BE2C (cell line): ENCODE results near the gene TBC1D22A.
A peak's percentile ranks its signal among the peaks of the same experiment; 100 is the strongest.

Experiments
- DNase-seq: peaks from one replicate; pipeline ENCODE4 v3.0.0-alpha.2; 2020
- H3K27me3 ChIP-seq: fragments of 250-450 bp; sonication (Bioruptor Pico); 2 replicates; pipeline ENCODE4 v1.5.1; 2020; ENCODE audit warnings: mild to moderate bottlenecking
- H3K36me3 ChIP-seq: fragments of 250-450 bp; sonication (Bioruptor Pico); 2 replicates; pipeline ENCODE4 v1.5.1; 2020; ENCODE audit warnings: mild to moderate bottlenecking
- H3K4me1 ChIP-seq: fragments of 250-450 bp; sonication (Bioruptor Pico); 2 replicates; pipeline ENCODE4 v1.5.1; 2020
- H3K4me3 ChIP-seq: 2 replicates; pipeline ENCODE4 v1.5.1; 2011; ENCODE audit warnings: low read depth, low read length
- H3K9me3 ChIP-seq: fragments of 250-450 bp; sonication (Bioruptor Pico); 2 replicates; pipeline ENCODE4 v1.5.1; 2020
- TF ChIP-seq, protein P1 (sequence below): IDR thresholded peaks from 2 replicates; pipeline ENCODE4 v1.5.1; 2012; ENCODE audit warnings: mild to moderate bottlenecking, low read depth, low read length

The TBC1D22A gene

DNA sequence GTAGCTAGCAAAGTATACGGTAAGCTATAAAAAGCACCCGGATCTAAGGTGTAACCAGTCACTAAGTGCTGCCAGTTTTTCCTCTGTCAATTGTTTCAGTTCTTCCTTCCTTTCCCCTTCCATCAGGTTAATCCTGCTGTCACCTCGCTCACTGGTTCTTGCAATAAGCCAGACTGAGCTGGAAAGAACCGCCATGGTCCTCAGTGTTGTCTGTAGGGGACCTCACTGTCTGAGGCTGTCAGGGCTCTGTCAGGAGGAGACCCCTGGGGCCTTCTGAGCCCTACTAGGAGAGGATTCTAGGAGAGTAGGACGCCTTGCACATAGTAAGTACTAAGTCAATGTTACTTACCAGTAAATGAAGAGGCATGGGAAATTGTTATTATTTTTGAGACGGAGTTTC is 1.4 kb upstream of the TBC1D22A start:
- Histone ChIP-seq H3K4me1 (no peaks in the 10 kb centered on the region), H3K27me3 (no peaks in the 10 kb centered on the region), H3K4me3 (peak overlapping the region; percentile 92), H3K9me3 (no peaks in the 10 kb centered on the region), H3K36me3 (no peaks in the 10 kb centered on the region)
- TF ChIP-seq, protein P1, sequence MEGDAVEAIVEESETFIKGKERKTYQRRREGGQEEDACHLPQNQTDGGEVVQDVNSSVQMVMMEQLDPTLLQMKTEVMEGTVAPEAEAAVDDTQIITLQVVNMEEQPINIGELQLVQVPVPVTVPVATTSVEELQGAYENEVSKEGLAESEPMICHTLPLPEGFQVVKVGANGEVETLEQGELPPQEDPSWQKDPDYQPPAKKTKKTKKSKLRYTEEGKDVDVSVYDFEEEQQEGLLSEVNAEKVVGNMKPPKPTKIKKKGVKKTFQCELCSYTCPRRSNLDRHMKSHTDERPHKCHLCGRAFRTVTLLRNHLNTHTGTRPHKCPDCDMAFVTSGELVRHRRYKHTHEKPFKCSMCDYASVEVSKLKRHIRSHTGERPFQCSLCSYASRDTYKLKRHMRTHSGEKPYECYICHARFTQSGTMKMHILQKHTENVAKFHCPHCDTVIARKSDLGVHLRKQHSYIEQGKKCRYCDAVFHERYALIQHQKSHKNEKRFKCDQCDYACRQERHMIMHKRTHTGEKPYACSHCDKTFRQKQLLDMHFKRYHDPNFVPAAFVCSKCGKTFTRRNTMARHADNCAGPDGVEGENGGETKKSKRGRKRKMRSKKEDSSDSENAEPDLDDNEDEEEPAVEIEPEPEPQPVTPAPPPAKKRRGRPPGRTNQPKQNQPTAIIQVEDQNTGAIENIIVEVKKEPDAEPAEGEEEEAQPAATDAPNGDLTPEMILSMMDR, result no peak
- DNase-seq, result no peak

DNA sequence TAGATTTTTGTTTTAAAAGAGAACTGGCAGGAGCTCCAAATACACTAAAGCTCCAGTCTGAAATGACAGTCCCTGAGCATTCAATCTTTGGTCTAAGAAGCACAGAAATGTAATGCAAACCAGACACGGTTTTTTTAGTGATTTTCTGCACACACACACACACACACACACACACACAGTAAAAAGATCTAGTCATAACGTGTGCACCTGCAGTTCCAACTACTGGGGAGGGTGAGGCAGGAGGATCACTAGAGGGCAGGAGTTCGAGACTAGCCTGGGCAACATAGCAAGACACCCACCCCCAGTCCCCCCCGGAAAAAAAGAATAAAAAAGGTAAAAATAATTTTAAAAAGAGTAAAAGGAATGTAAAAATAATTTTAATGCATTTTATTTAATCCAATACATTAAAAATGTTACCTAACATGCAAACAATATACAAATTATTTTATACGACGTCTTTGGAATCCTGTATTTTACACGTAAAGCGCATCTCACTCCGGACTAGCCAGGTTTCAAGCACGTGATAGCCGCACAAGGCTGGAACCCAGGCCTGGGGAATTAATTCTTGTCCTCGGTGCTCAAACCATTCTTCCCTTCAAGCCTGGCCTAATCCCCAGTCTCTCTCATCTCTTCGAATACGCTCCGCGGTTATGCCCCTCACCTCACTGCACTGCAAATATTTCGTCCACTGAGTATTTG is 762 bp upstream of the TBC1D22A start:
- no peaks in the 10 kb centered on the region for H3K4me1 ChIP-seq
- DNase-seq, result no peak
- no peaks in the 10 kb centered on the region for H3K27me3 ChIP-seq
- TF ChIP-seq, protein P1, result no peak
- no peaks in the 10 kb centered on the region for H3K36me3 ChIP-seq
- peak overlapping the region; percentile 92 for H3K4me3 ChIP-seq
- H3K9me3 ChIP-seq, result no peaks in the 10 kb centered on the region

DNA sequence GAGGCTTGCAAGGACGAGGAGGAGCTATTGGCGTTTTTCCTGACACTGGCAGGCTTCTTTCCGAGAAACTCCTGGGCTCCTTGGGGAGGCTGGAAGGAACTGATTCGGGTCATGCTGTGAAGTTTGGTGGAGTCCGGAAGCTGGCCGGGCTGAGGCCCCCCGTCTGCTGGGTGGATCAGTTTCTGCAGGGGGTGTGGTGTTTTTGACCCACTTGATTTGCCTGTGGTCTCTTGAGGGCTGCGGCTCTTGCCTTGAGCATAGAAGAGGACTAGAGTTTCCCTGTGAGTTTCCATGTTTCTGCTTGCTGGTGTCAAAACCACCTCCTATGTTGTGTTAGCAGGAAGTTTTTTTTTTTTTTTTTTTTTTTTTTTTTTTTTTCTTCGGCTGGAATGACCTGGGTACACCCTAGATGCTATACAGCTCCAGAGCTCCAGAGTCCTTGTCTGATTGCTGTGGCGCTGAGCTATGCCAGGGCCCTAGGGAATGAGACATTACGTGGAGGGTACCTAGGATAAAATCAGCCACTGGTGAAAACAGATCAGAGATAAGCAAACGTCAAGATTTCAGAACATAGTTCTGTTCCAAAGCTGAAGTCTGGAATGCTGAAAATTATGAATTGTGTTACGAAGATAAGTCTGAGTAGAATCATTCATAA is 728 bp downstream of the TBC1D22A start:
- no peak for DNase-seq
- Histone ChIP-seq H3K27me3 (no peaks in the 10 kb centered on the region), H3K4me1 (no peaks in the 10 kb centered on the region; the same call in 1 of the 2 replicates), H3K36me3 (no peaks in the 10 kb centered on the region), H3K4me3 (peak overlapping the region; percentile 92), H3K9me3 (no peaks in the 10 kb centered on the region)
- TF ChIP-seq, protein P1, result no peak

DNA sequence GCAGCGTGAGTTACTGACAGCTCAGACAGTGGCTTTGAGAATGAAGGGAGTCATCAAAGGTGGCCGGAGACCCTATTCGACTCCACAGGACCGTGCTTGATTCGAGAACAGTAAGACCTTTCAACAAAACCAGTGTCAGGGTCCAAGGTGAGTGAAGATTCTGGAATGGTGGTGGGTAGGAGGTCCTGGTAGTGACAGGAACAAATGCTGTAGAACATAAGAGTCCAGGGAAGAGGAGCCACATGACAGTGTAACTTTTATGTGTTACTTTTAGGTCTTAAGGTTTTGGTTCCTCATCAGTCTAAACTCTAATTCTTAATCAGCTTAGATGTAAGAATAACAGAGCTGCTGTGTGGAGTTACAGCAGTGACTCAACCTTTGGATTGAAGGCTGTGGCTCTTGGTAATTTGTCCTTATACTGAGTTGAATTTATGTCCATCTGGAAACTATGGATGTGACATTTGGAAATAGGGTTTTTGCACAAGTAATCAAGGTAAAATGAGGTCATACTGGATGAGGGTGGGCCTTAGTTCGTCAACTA is 1.8 kb downstream of the TBC1D22A start:
- no peak for DNase-seq
- H3K9me3 ChIP-seq, result no peaks in the 10 kb centered on the region
- peaks cover 2% of the 10 kb centered on the region for H3K4me1 ChIP-seq
- no peak overlapping the region for H3K4me3 ChIP-seq
- H3K27me3 ChIP-seq, result no peaks in the 10 kb centered on the region
- no peaks in the 10 kb centered on the region for H3K36me3 ChIP-seq
- TF ChIP-seq, protein P1, result no peak

DNA sequence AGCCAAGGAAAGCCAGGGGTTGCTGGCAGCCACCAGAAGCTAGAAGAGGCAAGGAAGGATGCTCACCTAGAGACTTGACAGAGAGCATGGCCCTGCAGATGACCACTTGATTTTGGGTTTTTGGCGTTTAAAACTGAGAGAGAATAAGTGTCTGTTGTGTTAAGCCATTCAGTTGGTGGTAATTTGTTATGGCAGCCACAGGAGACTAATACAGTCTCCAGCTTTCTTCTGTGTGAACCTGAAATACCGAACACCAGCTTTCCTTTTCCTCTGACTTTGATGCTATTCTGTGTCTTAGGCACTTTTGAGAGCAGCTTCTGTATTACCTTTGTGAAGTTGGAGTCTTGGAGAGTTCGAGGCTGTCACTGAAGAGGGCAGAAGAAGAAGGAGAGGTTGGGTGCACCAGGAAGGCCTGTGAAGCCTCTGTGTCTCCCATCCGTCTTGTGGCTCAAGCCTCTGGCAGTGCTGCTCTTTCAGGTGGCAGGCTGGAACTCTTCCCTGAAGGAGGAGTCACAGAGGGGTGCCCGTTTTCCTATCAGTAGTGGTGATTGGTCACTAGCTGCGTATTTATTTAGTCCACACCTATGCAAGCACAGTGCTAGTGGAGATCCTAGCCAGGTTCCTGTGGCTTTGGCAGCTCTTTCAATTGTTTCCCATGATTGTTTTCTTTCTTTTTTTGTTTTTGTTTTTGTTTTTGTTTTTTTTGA is 2.5 kb downstream of the TBC1D22A start:
- Histone ChIP-seq H3K9me3 (no peaks in the 10 kb centered on the region), H3K36me3 (no peaks in the 10 kb centered on the region), H3K4me3 (no peak overlapping the region), H3K27me3 (no peaks in the 10 kb centered on the region), H3K4me1 (peaks cover 5% of the 10 kb centered on the region)
- no peak for DNase-seq
- TF ChIP-seq, protein P1, result no peak
